NOMO-1 treated with DMSO at 0.1 percent for 48 hours (cell line): ENCODE measurements around the gene MTMR3.

Source experiments
- DNase-seq: peaks from one replicate; lab custom pipeline; 2025; ENCODE audit not compliant: unreplicated experiment; lab: John Stamatoyannopoulos, UW

MTMR3 gene

DNA sequence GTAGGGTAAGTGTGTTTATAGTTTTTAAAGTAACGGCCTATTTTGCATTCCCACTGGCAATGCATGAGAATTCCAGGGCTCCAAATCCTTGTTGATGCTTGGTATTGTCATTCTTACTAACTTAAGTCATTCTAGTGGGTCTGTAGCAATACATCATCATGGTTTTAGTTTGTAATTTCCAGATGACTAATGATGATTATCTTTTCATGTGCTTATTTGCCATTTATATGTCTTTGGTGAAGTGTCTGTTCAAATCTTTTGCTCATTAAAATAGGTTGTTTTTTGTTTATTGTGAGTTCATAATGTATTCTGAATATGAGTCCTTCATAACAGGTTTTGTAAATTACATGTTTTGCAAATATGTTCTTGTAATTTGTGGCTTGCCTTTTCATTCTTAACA, 31.2 kb downstream of the MTMR3 start:
- no peak for DNase-seq

DNA sequence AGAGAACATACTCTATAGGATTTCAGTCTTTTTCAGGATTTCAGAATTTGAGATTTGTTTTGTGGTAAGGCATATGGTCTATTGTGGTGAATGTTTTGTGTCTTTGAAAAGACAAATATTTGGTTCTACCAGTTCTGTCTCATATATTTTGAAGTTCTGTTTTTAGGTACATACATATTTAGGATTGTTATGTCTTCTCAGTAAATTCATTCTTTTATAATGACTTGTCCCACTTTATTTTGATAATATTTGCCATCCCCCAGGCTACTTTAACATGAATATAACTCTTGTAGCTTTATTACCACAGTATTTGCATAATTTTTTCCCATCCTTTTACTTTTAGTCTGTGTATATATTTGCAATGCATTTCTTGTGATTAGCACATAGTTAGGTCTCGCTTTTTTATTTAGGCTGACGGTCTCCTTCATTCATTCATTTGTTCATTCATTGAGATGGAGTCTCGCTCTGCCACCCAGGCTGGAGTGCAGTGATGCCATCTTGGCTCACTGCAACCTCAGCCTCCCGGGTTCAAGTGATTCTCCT, 32.1 kb downstream of the MTMR3 start:
- DNase-seq, result no peak

DNA sequence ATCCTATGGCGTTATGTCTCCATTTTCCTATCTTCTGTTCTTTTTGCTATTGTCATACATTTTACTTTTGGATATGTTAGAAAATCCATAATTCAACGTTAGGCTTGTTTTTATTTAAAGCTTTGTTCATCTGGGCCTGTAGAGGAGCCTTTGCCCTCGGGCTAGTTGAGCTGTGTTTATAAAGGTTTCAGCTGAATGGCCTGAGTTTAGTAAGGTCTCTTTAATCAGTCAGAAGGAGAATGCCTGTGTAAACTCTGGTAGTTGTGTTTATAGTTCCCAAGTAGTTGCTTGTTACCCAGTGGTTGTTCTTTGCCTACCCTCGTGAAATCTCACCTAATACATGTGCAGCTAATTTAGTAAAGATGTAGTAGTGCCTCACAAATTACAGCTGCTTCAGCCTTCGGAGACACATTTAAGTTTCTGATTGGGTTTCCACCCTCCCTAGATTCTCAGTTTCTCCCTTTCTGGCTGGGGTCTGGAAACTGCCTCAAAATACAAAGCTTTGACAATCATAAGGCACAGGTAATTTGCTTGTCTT, 33.1 kb downstream of the MTMR3 start:
- no peak for DNase-seq

DNA sequence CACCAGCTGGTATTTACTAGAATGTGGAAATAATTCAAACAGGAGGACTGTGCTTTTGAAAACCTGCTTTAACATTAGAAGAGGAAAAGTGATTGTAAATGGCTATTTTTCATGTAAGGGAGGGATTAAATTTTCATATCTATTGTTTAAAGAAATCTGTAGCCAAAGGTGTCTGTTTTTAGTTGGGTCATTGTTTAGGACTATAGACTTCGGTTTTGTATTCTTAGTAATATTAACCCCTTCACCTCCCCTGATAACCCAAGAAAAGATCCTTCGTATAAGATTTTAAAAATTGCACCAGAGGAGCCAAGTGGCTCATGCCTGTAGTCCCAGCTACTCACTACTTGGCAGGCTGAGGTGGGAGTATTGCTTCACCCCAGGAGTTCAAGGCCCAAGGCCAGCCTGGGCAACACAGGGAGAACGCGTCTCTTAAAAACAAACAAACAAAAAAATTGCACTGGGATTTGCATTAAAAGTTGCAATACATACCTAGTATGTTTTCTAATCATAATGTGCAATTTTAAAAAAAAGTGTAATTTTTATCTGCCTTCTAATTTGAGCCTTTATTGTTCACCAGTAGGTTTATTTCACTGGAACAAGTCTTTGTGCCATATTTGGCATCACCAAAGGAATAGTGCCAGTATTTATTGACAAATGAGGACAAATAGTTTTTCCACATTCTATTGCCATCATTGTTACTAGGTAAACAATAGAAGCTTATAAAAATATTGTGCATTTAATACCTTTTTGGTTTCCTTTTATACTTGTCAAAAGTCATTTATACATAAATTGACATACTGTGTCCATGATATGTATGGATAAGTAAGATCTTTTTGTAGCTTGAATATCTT, 34.3 kb downstream of the MTMR3 start:
- DNase-seq, result no peak

DNA sequence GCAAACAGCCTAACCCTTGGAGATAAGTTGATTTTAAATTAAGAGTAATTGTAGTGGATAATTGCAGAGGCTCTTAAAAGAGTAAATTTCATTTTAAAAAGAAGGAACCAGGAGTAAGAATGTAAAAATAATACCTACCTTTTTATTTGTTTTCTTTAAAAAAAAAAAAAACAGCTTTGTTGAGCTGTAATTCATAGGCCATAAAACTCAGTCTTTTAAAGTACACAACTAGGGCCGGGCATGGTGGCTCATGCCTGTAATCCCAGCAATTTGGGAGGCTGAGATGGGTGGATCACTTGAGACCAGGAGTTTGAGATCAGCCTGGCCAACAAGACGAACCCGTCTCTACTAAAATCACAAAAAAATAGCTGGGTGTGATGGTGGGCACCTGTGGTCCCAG, 42.4 kb downstream of the MTMR3 start:
- DNase-seq, result no peak

DNA sequence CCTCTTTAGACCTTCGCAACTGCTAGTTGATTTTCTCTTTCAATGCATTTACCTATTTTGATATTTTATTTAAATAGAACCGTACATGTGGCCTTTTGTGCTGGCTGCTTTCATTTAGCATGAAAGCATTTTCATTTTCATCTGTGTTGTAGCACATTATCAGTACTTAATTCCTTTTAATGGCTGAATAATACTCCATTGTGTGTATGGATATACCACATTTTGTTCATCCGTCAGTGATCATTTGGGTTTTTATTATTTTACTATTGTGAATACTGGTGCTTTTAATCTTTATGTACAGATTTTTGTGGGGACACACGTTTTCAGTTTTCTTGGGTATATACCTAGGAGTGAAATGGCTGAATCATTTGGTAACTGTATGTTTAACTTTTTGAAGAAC, 43.1 kb downstream of the MTMR3 start:
- DNase-seq, result no peak

DNA sequence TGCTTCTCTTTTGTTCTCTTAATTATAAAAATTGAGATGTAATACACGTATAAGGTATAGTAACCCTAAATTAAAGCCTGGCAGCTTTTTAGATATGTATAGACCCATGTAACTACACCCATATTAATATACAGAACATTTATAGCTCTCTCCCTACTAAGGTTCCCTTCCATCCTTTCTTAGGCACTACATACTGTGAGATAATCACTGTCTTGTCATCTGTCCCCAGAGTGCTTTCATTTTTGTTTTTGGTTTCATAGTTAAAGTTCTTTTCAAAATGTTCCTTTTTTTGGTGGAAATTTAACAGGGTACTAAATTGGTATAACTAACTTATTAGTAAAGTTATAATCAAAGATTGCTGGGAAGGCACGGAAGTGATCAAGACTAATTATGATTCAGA, 49.2 kb downstream of the MTMR3 start:
- DNase-seq, result no peak

DNA sequence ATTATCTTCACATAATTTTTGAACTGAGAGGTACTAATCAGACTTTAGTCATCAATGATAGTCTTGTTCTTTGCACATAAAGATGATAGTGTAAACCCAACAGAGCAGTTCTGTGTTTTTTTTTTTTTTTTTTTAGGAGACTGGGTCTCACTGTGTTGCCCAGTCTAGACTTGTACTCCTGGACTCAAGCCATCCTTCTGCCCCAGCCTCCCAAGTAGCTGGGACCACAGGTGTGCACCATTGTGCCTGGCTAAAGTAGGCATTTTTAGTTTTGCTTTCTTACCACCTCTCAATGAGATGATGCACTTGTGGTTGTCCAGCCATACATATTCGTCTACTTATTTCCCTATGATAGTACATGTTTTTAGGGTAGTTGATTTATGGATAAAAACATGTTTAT, 50.6 kb downstream of the MTMR3 start:
- no peak for DNase-seq

DNA sequence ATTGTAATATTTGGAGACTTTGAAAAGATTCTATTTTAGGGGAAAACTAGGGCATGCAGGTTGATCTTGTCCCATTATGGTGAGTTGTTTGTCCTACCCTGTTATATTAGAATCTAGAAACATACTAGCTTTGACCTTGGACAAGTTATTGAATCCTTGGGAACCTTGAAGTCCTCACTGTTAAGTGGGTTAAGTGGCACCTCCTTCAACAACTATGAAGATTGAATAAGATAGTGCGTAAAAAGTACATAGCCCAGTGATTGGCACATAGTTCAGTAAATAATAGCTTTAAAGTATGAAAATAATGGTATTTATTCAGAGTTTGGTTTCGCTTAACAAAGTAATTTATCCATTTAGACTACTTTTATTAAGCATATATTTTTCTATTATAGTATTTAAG, 51.6 kb downstream of the MTMR3 start:
- DNase-seq, result no peak

DNA sequence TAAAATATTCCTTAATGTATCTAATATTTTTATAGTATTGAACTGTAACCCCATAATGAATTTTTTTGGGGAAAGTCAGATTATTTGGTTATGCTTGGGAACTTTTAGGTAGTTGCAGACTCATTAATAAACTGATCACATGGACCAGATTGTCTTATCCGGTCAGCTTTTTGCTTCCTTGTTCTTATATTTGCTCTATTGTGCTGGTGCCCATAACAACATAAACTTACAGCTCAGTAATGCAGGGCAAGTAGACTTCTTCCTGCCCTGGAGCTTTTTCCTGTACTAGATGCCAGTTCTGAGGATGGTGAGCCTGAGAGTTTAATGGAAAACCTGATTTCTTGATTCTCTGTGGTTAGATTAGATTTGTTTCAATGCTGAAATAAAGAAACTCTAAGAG, 53.2 kb downstream of the MTMR3 start:
- DNase-seq, result no peak

DNA sequence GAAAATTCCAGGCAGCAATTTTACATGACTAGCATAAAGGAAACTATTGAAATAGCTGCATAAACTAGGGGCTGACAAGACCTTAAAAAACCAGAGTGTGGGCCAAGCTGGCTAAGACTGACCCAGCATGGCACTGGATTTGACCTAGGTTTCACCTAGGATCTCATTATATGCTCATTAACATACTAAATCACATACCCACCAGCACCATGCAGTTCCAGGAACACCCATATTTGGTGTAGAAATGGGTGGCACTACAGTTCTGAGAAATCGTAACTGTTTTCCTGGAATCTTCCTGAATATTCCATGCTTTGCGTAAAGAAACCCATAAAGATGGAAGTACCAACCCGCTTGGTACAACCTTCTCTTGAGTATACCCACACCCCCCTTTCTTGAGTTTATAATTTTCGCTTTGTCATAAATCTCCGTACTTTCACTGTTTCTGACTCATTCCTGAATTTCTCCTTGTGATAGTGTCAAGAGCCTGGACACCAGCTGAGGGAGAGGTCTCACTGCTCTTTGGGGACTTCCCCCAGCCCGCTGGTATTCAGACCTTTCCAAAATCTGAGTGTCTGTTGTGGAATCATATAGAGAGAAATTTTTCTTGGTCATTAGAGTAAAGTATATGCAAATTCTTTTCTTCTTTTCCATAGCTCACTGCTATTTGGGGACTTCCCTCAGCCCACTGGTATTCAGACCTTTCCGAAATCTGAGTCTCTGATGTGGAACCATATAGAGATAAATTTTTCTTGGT, 55.1 kb downstream of the MTMR3 start:
- no peak for DNase-seq

DNA sequence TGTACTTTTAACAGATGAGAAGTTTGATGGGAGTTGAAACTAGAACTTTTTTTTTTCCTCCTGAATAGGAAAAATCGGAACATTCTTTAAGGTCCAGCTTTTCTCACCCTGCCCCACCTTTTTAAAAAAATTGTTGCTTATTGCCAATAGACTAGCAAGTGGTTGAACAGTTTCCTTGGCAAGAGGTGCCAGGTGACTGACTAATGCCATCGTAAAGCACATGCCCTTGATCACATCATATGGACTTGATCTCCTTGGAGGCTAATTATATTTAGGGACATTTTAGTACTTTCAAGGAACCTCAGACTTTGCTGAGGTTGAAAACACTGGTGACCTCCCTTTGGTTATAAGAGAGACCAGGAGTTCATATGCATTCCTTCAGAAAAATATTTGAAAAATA, 57.6 kb downstream of the MTMR3 start:
- DNase-seq, result no peak

DNA sequence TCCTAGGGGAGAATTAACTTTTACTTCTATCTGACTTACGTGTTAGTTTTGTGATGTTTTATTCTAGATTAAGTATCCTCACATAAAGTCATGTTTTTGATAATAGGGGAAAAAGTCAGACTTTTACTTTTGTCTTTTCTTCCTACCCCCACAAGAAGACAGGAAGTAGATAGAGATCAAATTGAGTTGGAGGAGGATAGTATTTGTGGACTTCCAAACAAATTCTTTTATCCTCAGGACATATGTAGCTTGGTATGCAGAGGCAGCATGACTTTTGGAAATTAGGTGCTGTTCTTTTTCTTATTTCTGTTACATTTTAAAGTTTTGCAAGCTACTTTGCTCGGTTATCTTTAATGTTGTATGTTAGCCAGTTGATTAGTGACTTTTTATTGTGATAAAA, 61.4 kb downstream of the MTMR3 start:
- no peak for DNase-seq

DNA sequence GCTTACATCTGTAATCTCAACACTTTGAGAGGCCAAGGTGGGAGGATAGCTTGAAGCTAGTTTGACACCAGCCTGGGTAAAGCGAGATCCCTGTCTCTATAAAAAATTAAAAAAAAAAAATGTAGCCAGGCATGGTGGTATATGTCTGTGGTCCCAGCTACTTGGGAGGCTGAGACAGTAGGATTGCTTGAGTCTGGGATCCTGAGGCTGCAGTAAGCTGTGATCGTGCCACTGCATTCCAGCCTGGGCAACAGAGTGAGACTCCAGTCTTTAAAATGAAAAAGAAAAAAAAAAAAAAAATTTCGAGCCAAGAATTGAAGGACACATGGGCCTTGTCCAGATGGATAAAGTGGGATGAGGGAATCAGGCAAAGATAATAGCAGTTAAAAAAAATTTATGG, 62.5 kb downstream of the MTMR3 start:
- DNase-seq, result no peak

DNA sequence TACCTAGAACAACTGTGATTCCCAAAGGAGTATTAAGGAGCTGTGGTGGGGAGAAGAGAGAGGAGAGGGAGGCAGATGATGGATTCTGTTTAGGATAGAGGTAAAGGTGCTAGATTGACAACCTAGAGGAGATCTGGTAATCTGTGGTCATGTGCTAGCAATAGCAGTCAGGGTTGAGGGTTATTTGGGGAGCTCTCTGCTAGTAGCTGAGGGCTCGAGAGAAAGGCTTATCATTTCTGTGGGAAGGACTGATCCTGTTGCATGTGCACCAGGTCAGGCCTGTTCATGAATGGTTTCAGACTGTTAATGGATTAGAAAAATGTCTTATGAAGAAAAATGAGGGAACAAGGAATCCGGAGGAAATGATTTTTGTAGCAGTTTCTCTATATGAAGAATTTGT, 63.2 kb downstream of the MTMR3 start:
- no peak for DNase-seq

DNA sequence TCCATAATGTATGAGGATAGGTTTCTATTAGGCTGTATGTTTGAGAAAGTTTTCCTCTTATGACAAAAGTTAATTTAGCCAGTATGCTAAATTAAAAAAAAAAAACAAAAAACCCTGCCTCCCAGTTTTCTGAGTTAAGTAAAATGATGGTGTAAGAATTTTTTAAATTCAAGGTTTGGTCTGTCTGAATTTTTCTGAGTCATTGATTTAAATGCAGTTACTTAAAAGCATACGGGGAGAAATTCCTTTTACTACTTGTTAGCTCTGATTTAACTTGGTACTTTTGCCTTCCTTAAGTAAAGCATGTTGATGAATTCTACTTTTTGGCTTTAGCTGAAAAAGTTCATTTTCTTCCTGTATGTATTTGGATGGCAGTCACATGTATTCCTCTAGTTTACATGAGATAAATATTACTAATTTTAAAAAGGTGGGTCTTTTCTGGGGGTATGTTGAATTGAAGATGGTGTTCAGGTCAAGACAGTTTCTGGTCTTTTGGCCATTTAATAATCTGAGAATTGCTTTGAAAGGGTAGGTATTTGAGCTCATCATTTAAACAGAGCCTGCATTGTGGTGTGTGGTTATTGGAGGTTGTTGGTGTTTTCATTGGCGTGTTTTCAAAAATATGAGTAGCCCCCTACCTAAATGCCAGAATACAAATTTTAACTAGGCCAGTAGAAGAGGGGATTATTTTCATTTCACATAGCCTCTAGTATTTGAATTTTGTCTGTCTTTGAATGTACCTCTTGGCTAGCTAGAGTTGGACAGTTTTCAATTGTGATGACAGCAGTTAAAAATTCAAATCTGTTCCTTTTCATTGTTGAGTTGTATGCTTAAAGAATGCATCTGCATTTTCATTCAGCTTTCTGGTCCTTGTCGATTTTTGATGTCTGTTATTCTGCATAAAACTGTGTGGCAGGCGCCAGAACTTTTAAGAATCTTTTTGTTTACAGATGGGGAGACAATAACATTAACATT, 64.7 kb downstream of the MTMR3 start:
- DNase-seq, result no peak

DNA sequence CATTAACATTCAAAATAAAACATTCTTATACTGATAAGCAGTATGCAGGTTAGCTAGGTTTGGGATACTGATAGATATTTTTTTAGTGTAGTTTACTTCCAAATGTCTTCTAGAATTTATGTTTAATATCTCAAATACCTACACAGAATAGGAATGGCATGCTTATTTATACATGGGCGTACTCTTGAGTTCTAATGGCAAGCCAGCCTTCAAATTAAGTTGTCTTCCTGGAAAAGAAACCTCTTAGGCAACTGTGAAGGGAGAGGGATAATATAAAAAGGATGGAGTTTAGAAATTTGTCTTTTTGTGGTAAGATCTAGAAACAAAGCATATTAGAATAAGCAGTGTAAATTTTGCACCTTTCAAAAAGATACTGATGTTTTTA, 65.4 kb downstream of the MTMR3 start:
- no peak for DNase-seq

DNA sequence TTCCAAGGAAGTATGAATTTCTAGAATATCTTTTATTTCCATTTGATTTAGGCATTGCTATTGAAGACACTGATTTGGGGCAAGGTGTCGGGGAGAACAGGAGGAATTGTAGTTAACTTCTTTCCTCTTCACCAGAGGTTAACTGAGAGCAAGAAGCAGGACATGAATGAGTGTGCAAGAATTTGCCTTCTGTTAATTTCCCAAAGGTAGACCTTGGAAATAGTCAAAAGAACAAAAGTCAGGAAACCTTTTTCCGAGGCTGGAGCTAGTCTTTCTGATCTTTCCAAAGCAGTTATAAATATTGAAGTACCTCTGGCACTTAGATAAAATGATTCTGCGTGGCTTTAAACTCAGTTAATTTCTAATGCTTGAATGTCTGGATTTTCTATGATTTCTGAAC, 66.9 kb downstream of the MTMR3 start:
- DNase-seq, result no peak

DNA sequence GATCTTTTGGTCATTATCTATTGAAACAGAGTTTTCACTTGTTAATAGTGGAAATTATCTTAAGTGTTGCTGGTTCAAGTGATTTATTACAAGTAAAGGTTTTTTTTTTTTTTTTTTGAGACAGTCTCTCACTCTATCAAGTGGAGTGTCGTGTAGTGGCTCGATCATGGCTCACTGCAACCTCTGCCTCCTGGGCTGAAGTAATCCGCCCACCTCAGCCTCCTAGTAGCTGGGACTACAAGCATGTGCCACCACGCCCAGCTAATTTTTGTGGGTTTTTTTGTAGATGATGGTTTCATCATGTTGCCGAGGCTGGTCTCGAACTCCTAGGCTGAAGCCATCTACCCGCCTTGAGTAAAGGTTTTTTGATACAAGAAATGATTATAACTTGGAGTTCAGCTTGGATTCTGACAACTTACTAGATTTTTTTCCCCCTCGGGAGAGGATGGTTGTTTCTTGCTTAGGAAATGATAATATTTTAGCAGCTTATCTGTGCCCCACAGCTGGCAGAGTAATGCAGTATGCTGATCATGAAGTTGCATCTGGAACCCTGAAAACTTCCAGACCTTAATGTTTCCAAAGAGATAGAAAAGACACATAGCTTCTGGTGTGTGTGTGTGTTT, 68.9 kb downstream of the MTMR3 start:
- DNase-seq, result no peak

DNA sequence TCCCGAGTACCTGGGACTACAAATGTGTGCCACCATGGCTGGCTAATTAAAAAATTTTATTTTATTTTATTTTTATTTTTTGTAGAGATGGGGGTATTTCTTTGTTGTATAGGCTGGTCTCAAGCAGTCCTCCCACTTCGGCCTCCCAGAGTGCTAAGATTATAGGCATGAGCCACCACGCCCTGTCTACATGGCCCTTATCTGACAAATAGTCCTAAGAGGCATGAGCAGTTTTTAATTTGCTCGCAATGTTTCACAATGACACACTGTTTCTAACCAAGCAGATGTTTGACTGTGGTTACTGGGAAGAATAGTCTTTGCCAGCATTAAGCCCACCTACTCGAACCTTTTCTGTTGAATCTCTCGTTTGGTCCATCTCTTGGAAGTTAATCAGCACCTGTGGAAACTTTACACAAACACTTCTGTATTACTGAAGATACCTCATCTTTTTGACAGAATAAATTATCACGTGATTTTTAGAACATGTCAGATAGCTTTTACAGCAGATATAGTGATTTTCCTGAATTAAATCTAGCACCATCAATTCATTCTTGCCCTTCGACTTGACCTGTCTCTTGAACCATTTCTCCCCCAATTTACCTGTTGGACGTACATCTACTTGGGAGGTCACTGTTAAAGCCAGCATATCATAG, 71.4 kb downstream of the MTMR3 start:
- DNase-seq, result no peak
